HepG2 (cell line): ENCODE data around the gene IL11RA. TPM values are rescaled to one million over a fixed set of nuclear protein-coding genes. Genes with fewer than 3 reads are reported as not detected.

ENCODE experiments used
- CTCF ChIP-seq: sonication (generic); formaldehyde crosslinking; IDR thresholded peaks from 2 replicates; pipeline ENCODE4 v1.5.0; 2020; ENCODE audit warnings: mild to moderate bottlenecking, missing genetic modification reagents, moderate library complexity
- HNF1A ChIP-seq, 2 experiments: sonication (generic) in 1 of 2; formaldehyde crosslinking in 1 of 2; IDR thresholded peaks; 2 replicates each; pipeline versions ENCODE4 v1.4.0 to v1.6.1; 2016 to 2020; ENCODE audit warnings: borderline replicate concordance in 1 of 2, low read depth in 1 of 2, mild to moderate bottlenecking in 1 of 2, missing genetic modification reagents in 1 of 2
- HNF4A ChIP-seq: sonication (generic); formaldehyde crosslinking; IDR thresholded peaks from 2 replicates; pipeline ENCODE4 v1.4.0; 2020; ENCODE audit warnings: missing genetic modification reagents
- HOXA3 ChIP-seq: sonication (generic); formaldehyde crosslinking; IDR thresholded peaks from 2 replicates; pipeline ENCODE4 v1.5.0; 2020; ENCODE audit warnings: missing genetic modification reagents
- JDP2 ChIP-seq: sonication (generic); formaldehyde crosslinking; IDR thresholded peaks from 2 replicates; pipeline ENCODE4 v1.8.1; 2022; ENCODE audit warnings: missing genetic modification reagents, borderline replicate concordance
- NONO ChIP-seq, 2 experiments: fragments of 450-650 bp in 1 of 2; sonication (generic) in 1 of 2; formaldehyde crosslinking in 1 of 2; IDR thresholded peaks in 1 of 2; conservative IDR thresholded peaks in 1 of 2; 2 replicates each; pipeline versions ENCODE4 v1.6.1 to v1.8.0; 2017 to 2022; ENCODE audit warnings: mild to moderate bottlenecking in 1 of 2, missing genetic modification reagents in 1 of 2, moderate library complexity in 1 of 2
- PATZ1 ChIP-seq: sonication (generic); formaldehyde crosslinking; IDR thresholded peaks from 2 replicates; pipeline ENCODE4 v1.4.0; 2020; ENCODE audit warnings: missing genetic modification reagents
- RAD21 ChIP-seq: fragments of 450-650 bp; formaldehyde crosslinking; IDR thresholded peaks from 2 replicates; pipeline ENCODE4 v1.5.0; 2020; ENCODE audit warnings: mild to moderate bottlenecking
- RFX5 ChIP-seq: IDR thresholded peaks from 2 replicates; pipeline ENCODE4 v1.6.1; 2011; ENCODE audit warnings: low read depth, low read length, improper control_type of control experiment
- SALL1 ChIP-seq: sonication (generic); formaldehyde crosslinking; IDR thresholded peaks from 2 replicates; pipeline ENCODE4 v1.8.0; 2022; ENCODE audit warnings: mild to moderate bottlenecking, missing genetic modification reagents
- SMC3 ChIP-seq: IDR thresholded peaks from 2 replicates; pipeline ENCODE4 v1.6.1; 2011; ENCODE audit warnings: low read length, improper control_type of control experiment
- STAG1 ChIP-seq: sonication (generic); formaldehyde crosslinking; IDR thresholded peaks from 2 replicates; pipeline ENCODE4 v1.4.0; 2020; ENCODE audit warnings: missing genetic modification reagents
- TCF7L2 ChIP-seq: IDR thresholded peaks from 2 replicates; pipeline ENCODE4 v1.6.1; 2011; ENCODE audit warnings: mild to moderate bottlenecking, low read depth, low read length, moderate library complexity
- TRAFD1 ChIP-seq: sonication (generic); formaldehyde crosslinking; IDR thresholded peaks from 2 replicates; pipeline ENCODE4 v1.5.1; 2020; ENCODE audit warnings: missing genetic modification reagents, mild to moderate bottlenecking, borderline replicate concordance
- XRCC5 ChIP-seq: fragments of 200-400 bp; formaldehyde crosslinking; optimal IDR thresholded peaks from 2 replicates; pipeline ENCODE3; 2017; ENCODE audit warnings: mild to moderate bottlenecking, low read length
- ZNF558 ChIP-seq: sonication (generic); formaldehyde crosslinking; IDR thresholded peaks from 2 replicates; pipeline ENCODE4 v1.9.0; 2022; ENCODE audit warnings: mild to moderate bottlenecking, missing genetic modification reagents, borderline replicate concordance
- ZNF773 ChIP-seq: sonication (generic); formaldehyde crosslinking; IDR thresholded peaks from 2 replicates; pipeline ENCODE4 v1.4.0; 2020; ENCODE audit warnings: missing genetic modification reagents, borderline replicate concordance
- polyA plus RNA-seq, 8 experiments: library from polyadenylated mRNA; depleted of rRNA in 3 of 8; stranded (reverse) in 7 of 8; unstranded in 1 of 8; fragments of >200 nt; fragmentation: Illumina TruSeq in 4 of 8; extraction: Trizol in 4 of 8; gene quantifications; 2 replicates each; pipeline versions ENCODE4 v1.2.1 to v1.2.3, GENCODE V29; 2011 to 2016; ENCODE audit warnings: low read depth in 4 of 8, missing spikeins in 1 of 8, mixed read lengths in 1 of 8; ENCODE audit not compliant: insufficient read depth in 1 of 8
- total RNA-seq, 5 experiments: library from RNA; depleted of rRNA; stranded (reverse); fragments of >200 nt; fragmentation: Illumina TruSeq; extraction: Trizol; gene quantifications; 2 replicates each; pipeline ENCODE4 v1.2.3, GENCODE V29; 2016; ENCODE audit warnings: low read depth in 1 of 5

Gene IL11RA
- total and polyA plus RNA-seq, 2 of the 13 experiments (the other 11 are each of a cell fraction or from before 2014, with no cell fraction given): 2.0 to 4.2 TPM

GRCh38 chr9:34664281-34665066 lies 12.5 kb downstream of the IL11RA start (continued):
- TF ChIP-seq HNF1A (IDR thresholded peaks at IDR 0.05; ENCODE audit: low read depth) (no peak), HNF1A (CRISPR knock-in tag; IDR thresholded peaks at IDR 0.05; ENCODE audit: borderline replicate concordance) (no peak), CTCF (CRISPR knock-in tag) (peak; percentile 79), RAD21 (CRISPR knock-in tag) (peak; percentile 34), PATZ1 (CRISPR knock-in tag) (peak; percentile 49; the same call in 1 of the 2 replicates), TCF7L2 (no peak), NONO (IDR thresholded peaks at IDR 0.05) (no peak), NONO (CRISPR knock-in tag; conservative IDR thresholded peaks at IDR 0.05) (0 out of 2 replicates have a peak, but pooled peaks have one; percentile 44), XRCC5 (peak; percentile 94), ZNF558 (CRISPR knock-in tag) (0 out of 2 replicates have a peak, but pooled peaks have one; percentile 31), RFX5 (no peak), SMC3 (peak; percentile 83), HNF4A (CRISPR knock-in tag) (peak; percentile 81), SALL1 (CRISPR knock-in tag) (peak; percentile 40; the same call in 1 of the 2 replicates), STAG1 (CRISPR knock-in tag) (peak; percentile 30; the same call in 1 of the 2 replicates), ZNF773 (CRISPR knock-in tag) (no peak), HOXA3 (peak; percentile 12; the same call in 1 of the 2 replicates), JDP2 (CRISPR knock-in tag) (no peak), TRAFD1 (CRISPR knock-in tag) (0 out of 2 replicates have a peak, but pooled peaks have one; percentile 36)
